BJ (cell line): ENCODE results near the gene USF2. TPM values are rescaled to one million over a fixed set of nuclear protein-coding genes. Genes with fewer than 3 reads are reported as not detected.

Experiments used
- CTCF ChIA-PET: fragments of 350-600 bp; formaldehyde crosslinking; extraction: SDS; loops from one replicate; lab custom pipeline; 2021; ENCODE audit warnings: antibody characterized with exemption, inconsistent platforms; lab: Yijun Ruan, JAX
- POLR2A ChIA-PET: fragments of 300-600 bp; sonication (Branson Sonifier 250); formaldehyde crosslinking; extraction: SDS; loops from one replicate; lab custom pipeline; 2021; ENCODE audit warnings: antibody characterized with exemption; lab: Charles Lee
- DNase-seq: peaks from one replicate; pipeline ENCODE4 v3.0.0-alpha.2; 2011; ENCODE audit warnings: low read depth
- H3K27me3 ChIP-seq: 2 replicates; pipeline ENCODE4 v1.6.0; 2011; ENCODE audit warnings: low read length; ENCODE audit not compliant: control insufficient read depth, insufficient read depth
- H3K36me3 ChIP-seq: 2 replicates; pipeline ENCODE4 v1.5.1; 2011; ENCODE audit warnings: low read length; ENCODE audit not compliant: control insufficient read depth, insufficient read depth
- H3K4me3 ChIP-seq: 2 replicates; pipeline ENCODE4 v1.5.1; 2011; ENCODE audit warnings: low read depth, mild to moderate bottlenecking, control low read depth, low read length
- CTCF ChIP-seq: IDR thresholded peaks from 2 replicates; pipeline ENCODE4 v1.5.1; 2011; ENCODE audit warnings: low read depth, mild to moderate bottlenecking, control low read depth, inconsistent platforms, low read length, moderate library complexity; ENCODE audit not compliant: insufficient read depth
- polyA plus RNA-seq: library from polyadenylated mRNA; depleted of rRNA; stranded (reverse); fragments of >200 nt; gene quantifications from 2 replicates; pipeline ENCODE4 v1.2.3, GENCODE V29; 2011

The USF2 gene
- polyA plus RNA-seq, 1 experiment, result 80.3 TPM

GRCh38 chr19:35320065-35320713 is 51.4 kb downstream of the USF2 start:
- H3K4me3 ChIP-seq, result no peak overlapping the region
- no peaks in the 10 kb centered on the region for H3K27me3 ChIP-seq
- POLR2A ChIA-PET, result no interaction called here
- H3K36me3 ChIP-seq, result no peaks in the 10 kb centered on the region
- CTCF ChIA-PET, result no interaction called here
- no peak for TF ChIP-seq CTCF
- DNase-seq, result no peak

GRCh38 chr19:35321291-35321690 is 52.5 kb downstream of the USF2 start:
- no peak for DNase-seq
- Histone ChIP-seq H3K27me3 (no peaks in the 10 kb centered on the region), H3K36me3 (no peaks in the 10 kb centered on the region), H3K4me3 (no peak overlapping the region)
- POLR2A ChIA-PET, result no interaction called here
- no peak for TF ChIP-seq CTCF
- CTCF ChIA-PET, result no interaction called here

GRCh38 chr19:35322014-35322413 is 53.3 kb downstream of the USF2 start:
- no peaks in the 10 kb centered on the region for H3K36me3 ChIP-seq
- TF ChIP-seq CTCF, result no peak
- POLR2A ChIA-PET, result no interaction called here
- DNase-seq, result no peak
- no peaks in the 10 kb centered on the region; the same call in 1 of the 2 replicates for H3K27me3 ChIP-seq
- H3K4me3 ChIP-seq, result no peak overlapping the region
- CTCF ChIA-PET, result no interaction called here

- ChIA-PET CTCF (no interaction called here), POLR2A (no interaction called here)
- DNase-seq, result no peak
- H3K4me3 ChIP-seq, result no peak overlapping the region
- H3K27me3 ChIP-seq, result peaks cover 2% of the 10 kb centered on the region
- H3K36me3 ChIP-seq, result no peaks in the 10 kb centered on the region
- TF ChIP-seq CTCF, result peak; percentile 27; the same call in 1 of the 2 replicates
Measured at GRCh38 chr19:35327642-35328041, 58.9 kb downstream of the USF2 start.

- no peaks in the 10 kb centered on the region for H3K36me3 ChIP-seq
- ChIA-PET POLR2A (no interaction called here), CTCF (no interaction called here)
- no peak within 1 kb of the TSS for H3K4me3 ChIP-seq
- no peak for TF ChIP-seq CTCF
- no peak for DNase-seq
- peaks cover 3% of the 10 kb centered on the region for H3K27me3 ChIP-seq
Measured at GRCh38 chr19:35328851-35329285, 60.1 kb downstream of the USF2 start, which contains the start of gene CD22. CD22 (plus strand) TSS chr19:35329187; CDS start chr19:35332041, 2,854 bp downstream.
